Right atrium auricular region (tissue), 2 donors: Measurements from ENCODE around the gene HLX. TPM values are rescaled to one million over a fixed set of nuclear protein-coding genes. Genes with fewer than 3 reads are reported as not detected.

Source experiments
- DNase-seq: peaks from one replicate; pipeline ENCODE4 v3.0.0-alpha.2; 2019; ENCODE audit warnings: low spot score
- H3K27ac ChIP-seq, 2 donors: fragments of 200-600 bp; sonication (generic); 1 replicate in 1 of 2; 2 replicates in 1 of 2; pipeline ENCODE4 v1.5.1; 2016 to 2019
- H3K27me3 ChIP-seq, 2 donors: fragments of 200-600 bp; sonication (generic); one replicate each; pipeline versions ENCODE4 v1.5.1 to v1.6.0; 2017 to 2019
- H3K36me3 ChIP-seq: fragments of 200-600 bp; sonication (generic); one replicate; pipeline ENCODE4 v1.5.1; 2016
- H3K4me1 ChIP-seq, 2 donors: fragments of 200-600 bp; sonication (generic); one replicate each; pipeline versions ENCODE4 v1.5.1 to v1.6.0; 2017 to 2019
- H3K4me3 ChIP-seq, 2 donors: fragments of 200-600 bp; sonication (generic); 1 replicate in 1 of 2; 2 replicates in 1 of 2; pipeline ENCODE4 v1.5.1; 2017 to 2019; ENCODE audit warnings: mild to moderate bottlenecking in 1 of 2, moderate library complexity in 1 of 2
- H3K9me3 ChIP-seq, 2 donors: fragments of 200-600 bp; sonication (generic); one replicate each; pipeline ENCODE4 v1.5.1; 2019
- total RNA-seq, 2 donors: library from RNA; depleted of rRNA; stranded (reverse); fragments of >200 nt; gene quantifications; one replicate each; pipeline ENCODE4 v1.1.0, GENCODE V29; 2016
- TF ChIP-seq, protein P1 (sequence below), 2 donors: fragments of 200-600 bp; sonication (generic); IDR thresholded peaks; one replicate each; pipeline ENCODE4 v1.5.1; 2019; ENCODE audit warnings: antibody characterized with exemption in 2 of 2

Gene HLX
- total RNA-seq, 2 donors from 2014 or later, result 5.5 to 6.2 TPM

DNA sequence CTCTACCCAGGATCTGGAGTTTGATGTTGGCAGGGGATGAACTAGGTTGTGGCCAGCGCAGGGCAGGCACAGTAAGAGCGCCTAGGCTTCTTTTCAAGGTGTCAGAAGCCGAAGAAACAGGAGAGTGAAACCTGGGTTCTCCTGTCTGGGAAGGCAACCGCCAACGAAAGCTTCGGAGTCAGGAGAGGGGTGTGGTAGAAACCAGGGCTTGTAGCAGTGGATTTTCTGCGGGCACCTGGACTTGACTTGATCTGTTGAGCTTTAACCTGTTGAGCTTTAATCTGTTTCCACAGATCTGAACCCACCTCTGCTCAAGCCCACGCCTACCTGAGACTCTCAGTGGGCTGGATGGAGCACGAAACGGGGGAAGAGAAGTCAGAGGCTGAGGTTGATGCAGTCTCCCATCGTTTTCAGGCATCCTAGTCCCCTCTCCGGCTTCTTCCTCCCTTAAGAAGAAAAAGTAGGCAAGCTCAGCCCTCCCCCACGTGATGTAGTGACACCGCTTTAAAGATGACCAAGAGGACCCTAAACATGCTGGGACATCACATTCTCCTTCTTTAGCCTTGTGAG, 9.3 kb downstream of the HLX start:
- TF ChIP-seq, protein P1, sequence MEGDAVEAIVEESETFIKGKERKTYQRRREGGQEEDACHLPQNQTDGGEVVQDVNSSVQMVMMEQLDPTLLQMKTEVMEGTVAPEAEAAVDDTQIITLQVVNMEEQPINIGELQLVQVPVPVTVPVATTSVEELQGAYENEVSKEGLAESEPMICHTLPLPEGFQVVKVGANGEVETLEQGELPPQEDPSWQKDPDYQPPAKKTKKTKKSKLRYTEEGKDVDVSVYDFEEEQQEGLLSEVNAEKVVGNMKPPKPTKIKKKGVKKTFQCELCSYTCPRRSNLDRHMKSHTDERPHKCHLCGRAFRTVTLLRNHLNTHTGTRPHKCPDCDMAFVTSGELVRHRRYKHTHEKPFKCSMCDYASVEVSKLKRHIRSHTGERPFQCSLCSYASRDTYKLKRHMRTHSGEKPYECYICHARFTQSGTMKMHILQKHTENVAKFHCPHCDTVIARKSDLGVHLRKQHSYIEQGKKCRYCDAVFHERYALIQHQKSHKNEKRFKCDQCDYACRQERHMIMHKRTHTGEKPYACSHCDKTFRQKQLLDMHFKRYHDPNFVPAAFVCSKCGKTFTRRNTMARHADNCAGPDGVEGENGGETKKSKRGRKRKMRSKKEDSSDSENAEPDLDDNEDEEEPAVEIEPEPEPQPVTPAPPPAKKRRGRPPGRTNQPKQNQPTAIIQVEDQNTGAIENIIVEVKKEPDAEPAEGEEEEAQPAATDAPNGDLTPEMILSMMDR (IDR thresholded peaks at IDR 0.05), result no peak
- peaks cover 0 to 29% of the 10 kb centered on the region in 2 donors for H3K4me1 ChIP-seq
- H3K27me3 ChIP-seq, result peaks cover 30 to 36% of the 10 kb centered on the region in 2 donors
- no peak overlapping the region for H3K4me3 ChIP-seq
- DNase-seq, result no peak
- no peaks in the 10 kb centered on the region for H3K9me3 ChIP-seq
- peaks cover 23% of the 10 kb centered on the region for H3K36me3 ChIP-seq
- H3K27ac ChIP-seq, result no peak overlapping the region

DNA sequence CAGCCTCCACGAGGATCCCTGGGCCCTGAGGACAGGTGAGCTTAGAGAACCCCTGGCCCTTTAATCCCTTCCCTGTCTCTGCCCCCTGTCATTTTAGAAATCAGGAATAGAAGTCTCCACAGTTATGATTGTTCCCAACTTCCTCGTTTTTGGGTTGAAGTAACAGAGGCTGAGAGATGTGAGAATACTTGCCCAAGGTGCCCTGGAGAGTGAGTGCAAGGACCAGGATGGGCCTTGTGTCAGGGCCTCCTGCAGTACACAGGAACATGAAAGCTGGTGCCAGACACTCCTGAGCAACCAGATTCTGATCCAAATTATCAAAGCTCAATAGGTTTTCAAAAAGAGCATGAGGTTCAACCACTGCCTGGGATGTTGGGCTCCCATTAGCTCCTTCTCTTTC, 10.1 kb downstream of the HLX start:
- H3K4me3 ChIP-seq, result no peak overlapping the region
- TF ChIP-seq, protein P1 (IDR thresholded peaks at IDR 0.05), result no peak
- peaks cover 34 to 44% of the 10 kb centered on the region in 2 donors for H3K27me3 ChIP-seq
- peaks cover 0 to 28% of the 10 kb centered on the region in 2 donors for H3K4me1 ChIP-seq
- H3K9me3 ChIP-seq, result no peaks in the 10 kb centered on the region
- DNase-seq, result no peak
- no peak overlapping the region for H3K27ac ChIP-seq
- H3K36me3 ChIP-seq, result peaks cover 16% of the 10 kb centered on the region

DNA sequence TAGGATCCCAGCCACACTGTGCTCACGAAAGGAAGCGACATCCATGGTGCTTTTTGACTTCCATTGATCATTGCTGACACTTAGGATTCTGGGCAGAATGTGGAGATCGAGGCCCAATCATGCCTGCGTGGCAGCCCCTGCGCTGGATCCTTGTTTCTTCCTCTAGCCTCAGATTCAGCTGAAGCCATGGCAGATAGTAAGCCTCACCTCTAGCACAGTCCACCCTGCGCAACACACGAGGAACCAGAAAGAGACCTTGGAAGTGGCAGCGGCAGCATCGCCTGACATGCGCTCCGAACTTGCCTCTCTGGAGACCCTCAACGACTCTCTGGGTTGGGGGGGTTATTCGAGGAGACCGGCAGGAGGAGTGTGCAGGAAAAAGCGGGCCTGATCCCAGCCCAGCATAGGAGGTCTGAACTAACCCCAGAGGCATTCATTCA, 10.6 kb downstream of the HLX start:
- H3K27me3 ChIP-seq, result peaks cover 34 to 49% of the 10 kb centered on the region in 2 donors

GRCh38 chr1:220890602-220891001, 11.4 kb downstream of the HLX start:
- peaks cover 0 to 28% of the 10 kb centered on the region in 2 donors for H3K4me1 ChIP-seq
- H3K27ac ChIP-seq, result no peak overlapping the region
- no peaks in the 10 kb centered on the region for H3K9me3 ChIP-seq
- no peak for DNase-seq
- peaks cover 3% of the 10 kb centered on the region for H3K36me3 ChIP-seq
- TF ChIP-seq, protein P1 (IDR thresholded peaks at IDR 0.05), result no peak
- H3K4me3 ChIP-seq, result no peak overlapping the region
- peaks cover 41 to 51% of the 10 kb centered on the region in 2 donors for H3K27me3 ChIP-seq

More for the DNA sequence above, 10.6 kb downstream of the HLX start:
- Histone ChIP-seq H3K4me1 (peaks cover 0 to 28% of the 10 kb centered on the region in 2 donors), H3K9me3 (no peaks in the 10 kb centered on the region), H3K4me3 (no peak overlapping the region), H3K36me3 (peaks cover 11% of the 10 kb centered on the region), H3K27ac (no peak overlapping the region)
- DNase-seq, result no peak
- TF ChIP-seq, protein P1 (IDR thresholded peaks at IDR 0.05), result no peak

- no peak for DNase-seq
- Histone ChIP-seq H3K4me3 (no peak overlapping the region), H3K9me3 (no peaks in the 10 kb centered on the region), H3K36me3 (no peaks in the 10 kb centered on the region), H3K4me1 (peaks cover 0 to 28% of the 10 kb centered on the region in 2 donors), H3K27me3 (peaks cover 44 to 51% of the 10 kb centered on the region in 2 donors), H3K27ac (no peak overlapping the region)
- TF ChIP-seq, protein P1 (IDR thresholded peaks at IDR 0.05), result no peak
Measured at GRCh38 chr1:220891224-220892085, 12.2 kb downstream of the HLX start.
